K562 (cell line): ENCODE measurements around the gene CFAP221. TPM values are rescaled to one million over a fixed set of nuclear protein-coding genes. Genes with fewer than 3 reads are reported as not detected.

Experiments used
- ATF7 ChIP-seq: fragments of 450-650 bp; IDR thresholded peaks from 2 replicates; pipeline ENCODE4 v1.7.1; 2014; ENCODE audit warnings: mild to moderate bottlenecking, moderate library complexity
- CBX5 ChIP-seq: IDR thresholded peaks from 2 replicates; pipeline ENCODE4 v1.6.1; 2014; ENCODE audit warnings: low read depth, borderline replicate concordance
- CHD2 ChIP-seq: IDR thresholded peaks from 2 replicates; pipeline ENCODE4 v1.6.1; 2011; ENCODE audit warnings: low read depth, low read length
- DDX20 ChIP-seq: fragments of 450-650 bp; IDR thresholded peaks from 2 replicates; pipeline ENCODE4 v1.6.1; 2016; ENCODE audit warnings: missing genetic modification characterization, low read depth, mild to moderate bottlenecking, missing compliant biosample characterization, moderate library complexity
- KHSRP ChIP-seq: fragments of 450-650 bp; IDR thresholded peaks from 2 replicates; pipeline ENCODE4 v1.6.1; 2017
- KLF10 ChIP-seq: fragments of 250-450 bp; sonication (Bioruptor Pico); IDR thresholded peaks from 2 replicates; pipeline ENCODE4 v1.6.1; 2021; ENCODE audit warnings: matching md5 sums
- MAFF ChIP-seq: IDR thresholded peaks from 2 replicates; pipeline ENCODE4 v1.6.1; 2012; ENCODE audit warnings: low read length, improper control_type of control experiment
- POLR3A ChIP-seq: IDR thresholded peaks from 2 replicates; pipeline ENCODE4 v1.6.1; 2011; ENCODE audit warnings: borderline replicate concordance, mild to moderate bottlenecking, moderate library complexity; ENCODE audit not compliant: insufficient read length, insufficient read depth; ENCODE audit errors: extremely low read depth
- SNRNP70 ChIP-seq: fragments of 200-400 bp; formaldehyde crosslinking; optimal IDR thresholded peaks from 2 replicates; pipeline ENCODE3; 2017; ENCODE audit warnings: low read depth, low read length
- TSC22D4 ChIP-seq: fragments of 450-650 bp; IDR thresholded peaks from 2 replicates; pipeline ENCODE4 v1.6.1; 2016; ENCODE audit warnings: missing genetic modification characterization, missing biosample characterization, control low read depth
- polyA plus RNA-seq, 8 experiments: library from polyadenylated mRNA; depleted of rRNA in 4 of 8; stranded (reverse) in 5 of 8; unstranded in 3 of 8; fragments of >200 nt; fragmentation: Nextera tagmentation in 2 of 8; fragmentation: Illumina TruSeq in 1 of 8; extraction: Ambion mirVana in 2 of 8; extraction: Trizol in 1 of 8; gene quantifications; 2 replicates each; pipeline versions ENCODE4 v1.2.1 to v1.2.3, GENCODE V29; 2011 to 2014; ENCODE audit warnings: inconsistent platforms in 1 of 8, missing spikeins in 1 of 8
- total RNA-seq, 7 experiments: library from RNA; depleted of rRNA in 6 of 7; stranded (reverse); fragments of >200 nt in 6 of 7; fragmentation: Illumina TruSeq in 2 of 7; extraction: Trizol in 2 of 7; gene quantifications; 2 replicates each; pipeline versions ENCODE4 v1.2.1 to v1.2.3, GENCODE V29; 2011 to 2021; ENCODE audit warnings: low replicate concordance in 1 of 7
- TF ChIP-seq, protein P1 (sequence below): IDR thresholded peaks from 2 replicates; pipeline ENCODE4 v1.6.1; 2011; ENCODE audit warnings: borderline replicate concordance, low read depth, mild to moderate bottlenecking, moderate library complexity, low read length; ENCODE audit not compliant: insufficient read depth, poor library complexity, severe bottlenecking
- TF ChIP-seq, protein P2 (sequence below), 2 experiments: IDR thresholded peaks in 1 of 2; conservative IDR thresholded peaks in 1 of 2; 2 replicates each; pipeline ENCODE4 v1.6.1; 2016; ENCODE audit warnings: low read depth in 2 of 2, mild to moderate bottlenecking in 1 of 2, missing compliant biosample characterization in 1 of 2, missing genetic modification characterization in 1 of 2, moderate library complexity in 1 of 2
- TF ChIP-seq, protein P3 (sequence below): conservative IDR thresholded peaks from 2 replicates; pipeline ENCODE4 v1.6.1; 2011; ENCODE audit warnings: low read depth, mild to moderate bottlenecking, low read length; ENCODE audit not compliant: control insufficient read depth
- TF ChIP-seq, protein P4 (sequence below): fragments of 450-650 bp; formaldehyde crosslinking; IDR thresholded peaks from 2 replicates; pipeline ENCODE4 v1.4.0; 2020; ENCODE audit warnings: mild to moderate bottlenecking, mixed read lengths
- TF ChIP-seq, protein P5 (sequence below): fragments of 250-450 bp; sonication (Bioruptor Pico); IDR thresholded peaks from 2 replicates; pipeline ENCODE4 v1.4.0; 2020; ENCODE audit warnings: mild to moderate bottlenecking, moderate library complexity, borderline replicate concordance

CFAP221 gene
- total and polyA plus RNA-seq, 9 of the 15 experiments (the other 6 are each of a cell fraction or from before 2014, with no cell fraction given) = 0.09 to 1.4 (median 0.65) TPM

DNA sequence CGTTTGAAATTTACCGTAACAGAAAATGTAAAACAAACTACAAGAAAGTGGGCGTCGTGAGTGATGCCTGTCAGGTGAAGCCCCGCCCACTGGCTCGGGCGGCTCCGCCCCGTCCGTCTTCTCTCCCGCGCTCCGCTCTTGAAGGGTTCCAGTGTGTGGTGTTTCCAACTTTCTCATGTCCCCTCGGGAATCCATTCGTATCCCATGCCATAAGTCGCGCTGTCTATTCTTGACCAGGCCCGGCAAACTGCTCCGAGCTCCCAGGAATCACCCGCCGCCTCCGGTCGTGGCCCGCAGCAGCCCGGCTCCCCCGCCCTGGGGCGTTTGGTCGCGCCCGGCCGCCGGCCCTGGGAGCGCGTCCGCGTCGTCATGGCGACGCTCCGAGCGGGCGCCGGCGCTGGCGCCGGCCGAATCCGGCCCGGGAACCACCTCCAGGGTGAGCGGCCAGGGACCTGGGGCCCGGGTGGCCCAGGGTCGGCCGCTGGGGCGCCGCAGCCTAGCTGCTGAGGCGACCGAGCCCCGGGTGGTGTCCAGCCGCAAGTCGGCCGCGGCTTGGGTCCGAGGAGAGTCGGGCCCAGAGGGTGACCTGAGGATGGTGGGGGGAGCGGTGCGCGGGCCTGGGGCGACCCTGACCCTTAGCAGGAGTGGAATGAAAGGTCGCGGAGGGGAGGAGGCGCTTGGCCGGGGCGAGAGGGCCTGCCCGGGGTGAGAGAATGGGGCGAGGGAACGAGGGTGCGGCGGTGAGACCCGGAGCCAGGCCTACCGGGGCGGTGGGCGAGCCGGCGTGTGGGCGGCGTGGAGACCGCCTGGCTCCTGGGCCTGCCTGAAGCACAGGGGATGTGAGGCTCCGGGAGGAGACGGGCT, at the start of gene CFAP221 (continued):
- TF ChIP-seq POLR3A = no peak
- peak; percentile 100 for TF ChIP-seq ATF7
- no peak for TF ChIP-seq KLF10
- no peak for TF ChIP-seq KHSRP
- TF ChIP-seq, protein P1, sequence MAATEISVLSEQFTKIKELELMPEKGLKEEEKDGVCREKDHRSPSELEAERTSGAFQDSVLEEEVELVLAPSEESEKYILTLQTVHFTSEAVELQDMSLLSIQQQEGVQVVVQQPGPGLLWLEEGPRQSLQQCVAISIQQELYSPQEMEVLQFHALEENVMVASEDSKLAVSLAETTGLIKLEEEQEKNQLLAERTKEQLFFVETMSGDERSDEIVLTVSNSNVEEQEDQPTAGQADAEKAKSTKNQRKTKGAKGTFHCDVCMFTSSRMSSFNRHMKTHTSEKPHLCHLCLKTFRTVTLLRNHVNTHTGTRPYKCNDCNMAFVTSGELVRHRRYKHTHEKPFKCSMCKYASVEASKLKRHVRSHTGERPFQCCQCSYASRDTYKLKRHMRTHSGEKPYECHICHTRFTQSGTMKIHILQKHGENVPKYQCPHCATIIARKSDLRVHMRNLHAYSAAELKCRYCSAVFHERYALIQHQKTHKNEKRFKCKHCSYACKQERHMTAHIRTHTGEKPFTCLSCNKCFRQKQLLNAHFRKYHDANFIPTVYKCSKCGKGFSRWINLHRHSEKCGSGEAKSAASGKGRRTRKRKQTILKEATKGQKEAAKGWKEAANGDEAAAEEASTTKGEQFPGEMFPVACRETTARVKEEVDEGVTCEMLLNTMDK = no peak
- TF ChIP-seq TSC22D4 (tag) = no peak
- TF ChIP-seq, protein P2, sequence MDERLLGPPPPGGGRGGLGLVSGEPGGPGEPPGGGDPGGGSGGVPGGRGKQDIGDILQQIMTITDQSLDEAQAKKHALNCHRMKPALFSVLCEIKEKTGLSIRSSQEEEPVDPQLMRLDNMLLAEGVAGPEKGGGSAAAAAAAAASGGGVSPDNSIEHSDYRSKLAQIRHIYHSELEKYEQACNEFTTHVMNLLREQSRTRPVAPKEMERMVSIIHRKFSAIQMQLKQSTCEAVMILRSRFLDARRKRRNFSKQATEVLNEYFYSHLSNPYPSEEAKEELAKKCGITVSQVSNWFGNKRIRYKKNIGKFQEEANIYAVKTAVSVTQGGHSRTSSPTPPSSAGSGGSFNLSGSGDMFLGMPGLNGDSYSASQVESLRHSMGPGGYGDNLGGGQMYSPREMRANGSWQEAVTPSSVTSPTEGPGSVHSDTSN (CRISPR knock-in tag; IDR thresholded peaks at IDR 0.05; ENCODE audit: low read depth) = peak; percentile 67
- TF ChIP-seq, protein P2 (tag; conservative IDR thresholded peaks at IDR 0.05; ENCODE audit: low read depth) = peak; percentile 89
- TF ChIP-seq CHD2 = no peak
- TF ChIP-seq, protein P3, sequence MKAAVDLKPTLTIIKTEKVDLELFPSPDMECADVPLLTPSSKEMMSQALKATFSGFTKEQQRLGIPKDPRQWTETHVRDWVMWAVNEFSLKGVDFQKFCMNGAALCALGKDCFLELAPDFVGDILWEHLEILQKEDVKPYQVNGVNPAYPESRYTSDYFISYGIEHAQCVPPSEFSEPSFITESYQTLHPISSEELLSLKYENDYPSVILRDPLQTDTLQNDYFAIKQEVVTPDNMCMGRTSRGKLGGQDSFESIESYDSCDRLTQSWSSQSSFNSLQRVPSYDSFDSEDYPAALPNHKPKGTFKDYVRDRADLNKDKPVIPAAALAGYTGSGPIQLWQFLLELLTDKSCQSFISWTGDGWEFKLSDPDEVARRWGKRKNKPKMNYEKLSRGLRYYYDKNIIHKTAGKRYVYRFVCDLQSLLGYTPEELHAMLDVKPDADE = no peak; the same call in 1 of the 2 replicates
- TF ChIP-seq MAFF = peak; percentile 46; the same call in 1 of the 2 replicates
- TF ChIP-seq, protein P4, sequence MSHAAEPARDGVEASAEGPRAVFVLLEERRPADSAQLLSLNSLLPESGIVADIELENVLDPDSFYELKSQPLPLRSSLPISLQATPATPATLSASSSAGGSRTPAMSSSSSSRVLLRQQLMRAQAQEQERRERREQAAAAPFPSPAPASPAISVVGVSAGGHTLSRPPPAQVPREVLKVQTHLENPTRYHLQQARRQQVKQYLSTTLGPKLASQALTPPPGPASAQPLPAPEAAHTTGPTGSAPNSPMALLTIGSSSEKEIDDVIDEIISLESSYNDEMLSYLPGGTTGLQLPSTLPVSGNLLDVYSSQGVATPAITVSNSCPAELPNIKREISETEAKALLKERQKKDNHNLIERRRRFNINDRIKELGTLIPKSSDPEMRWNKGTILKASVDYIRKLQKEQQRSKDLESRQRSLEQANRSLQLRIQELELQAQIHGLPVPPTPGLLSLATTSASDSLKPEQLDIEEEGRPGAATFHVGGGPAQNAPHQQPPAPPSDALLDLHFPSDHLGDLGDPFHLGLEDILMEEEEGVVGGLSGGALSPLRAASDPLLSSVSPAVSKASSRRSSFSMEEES (CRISPR knock-in tag) = no peak
- no peak for TF ChIP-seq DDX20 (tag)
- TF ChIP-seq CBX5 = no peak
- no peak for TF ChIP-seq SNRNP70
- TF ChIP-seq, protein P5, sequence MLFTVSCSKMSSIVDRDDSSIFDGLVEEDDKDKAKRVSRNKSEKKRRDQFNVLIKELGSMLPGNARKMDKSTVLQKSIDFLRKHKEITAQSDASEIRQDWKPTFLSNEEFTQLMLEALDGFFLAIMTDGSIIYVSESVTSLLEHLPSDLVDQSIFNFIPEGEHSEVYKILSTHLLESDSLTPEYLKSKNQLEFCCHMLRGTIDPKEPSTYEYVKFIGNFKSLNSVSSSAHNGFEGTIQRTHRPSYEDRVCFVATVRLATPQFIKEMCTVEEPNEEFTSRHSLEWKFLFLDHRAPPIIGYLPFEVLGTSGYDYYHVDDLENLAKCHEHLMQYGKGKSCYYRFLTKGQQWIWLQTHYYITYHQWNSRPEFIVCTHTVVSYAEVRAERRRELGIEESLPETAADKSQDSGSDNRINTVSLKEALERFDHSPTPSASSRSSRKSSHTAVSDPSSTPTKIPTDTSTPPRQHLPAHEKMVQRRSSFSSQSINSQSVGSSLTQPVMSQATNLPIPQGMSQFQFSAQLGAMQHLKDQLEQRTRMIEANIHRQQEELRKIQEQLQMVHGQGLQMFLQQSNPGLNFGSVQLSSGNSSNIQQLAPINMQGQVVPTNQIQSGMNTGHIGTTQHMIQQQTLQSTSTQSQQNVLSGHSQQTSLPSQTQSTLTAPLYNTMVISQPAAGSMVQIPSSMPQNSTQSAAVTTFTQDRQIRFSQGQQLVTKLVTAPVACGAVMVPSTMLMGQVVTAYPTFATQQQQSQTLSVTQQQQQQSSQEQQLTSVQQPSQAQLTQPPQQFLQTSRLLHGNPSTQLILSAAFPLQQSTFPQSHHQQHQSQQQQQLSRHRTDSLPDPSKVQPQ (CRISPR knock-in tag) = no peak
